RWPE1 (cell line): ENCODE results near the gene SMC6.

Experiments used
- CTCF ChIA-PET: fragments of 350-600 bp; sonication (Branson Sonifier 250); formaldehyde crosslinking; extraction: SDS; loops from one replicate; lab custom pipeline; 2021; lab: Yijun Ruan, JAX
- POLR2A ChIA-PET: fragments of 400-600 bp; formaldehyde crosslinking; extraction: SDS; loops from one replicate; lab custom pipeline; 2020; ENCODE audit warnings: antibody characterized with exemption; ENCODE audit not compliant: low non-redundant PET; lab: Yijun Ruan, JAX
- DNase-seq: peaks from one replicate; pipeline ENCODE4 v3.0.0; 2012; ENCODE audit warnings: low spot score
- H3K27ac ChIP-seq: fragments of 450-650 bp; 2 replicates; pipeline ENCODE4 v1.5.1; 2017
- TF ChIP-seq, protein P1 (sequence below): fragments of 450-650 bp; conservative IDR thresholded peaks from 2 replicates; pipeline ENCODE4 v1.5.1; 2017; ENCODE audit warnings: low read depth, mild to moderate bottlenecking

Gene SMC6

DNA sequence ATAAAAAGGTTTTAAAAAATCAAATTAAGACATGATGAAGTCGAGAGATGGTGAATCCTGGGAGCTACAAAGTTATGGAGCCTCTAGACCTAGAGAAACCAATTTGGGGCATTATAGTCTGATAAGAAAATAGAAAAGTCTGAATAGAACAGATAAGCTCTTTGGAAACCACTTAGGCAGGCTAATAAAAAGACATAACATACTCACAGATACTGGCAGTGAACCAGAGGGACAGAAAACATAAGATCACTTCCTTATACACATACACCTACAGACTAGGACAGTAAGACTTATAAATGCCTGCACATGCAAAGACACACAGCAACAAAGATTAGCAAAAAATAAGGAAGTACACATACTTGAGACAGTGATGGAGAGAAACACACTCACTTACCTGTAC, 20.0 kb downstream of the SMC6 start:
- DNase-seq, result no peak
- CTCF ChIA-PET, result interaction anchor here (0.5 to 0.6 kb wide), 2 partner anchors 23 to 843 kb away, joined by 3 read pairs; no protein-coding TSS in a partner anchor
- POLR2A ChIA-PET, result no interaction called here
- TF ChIP-seq, protein P1, sequence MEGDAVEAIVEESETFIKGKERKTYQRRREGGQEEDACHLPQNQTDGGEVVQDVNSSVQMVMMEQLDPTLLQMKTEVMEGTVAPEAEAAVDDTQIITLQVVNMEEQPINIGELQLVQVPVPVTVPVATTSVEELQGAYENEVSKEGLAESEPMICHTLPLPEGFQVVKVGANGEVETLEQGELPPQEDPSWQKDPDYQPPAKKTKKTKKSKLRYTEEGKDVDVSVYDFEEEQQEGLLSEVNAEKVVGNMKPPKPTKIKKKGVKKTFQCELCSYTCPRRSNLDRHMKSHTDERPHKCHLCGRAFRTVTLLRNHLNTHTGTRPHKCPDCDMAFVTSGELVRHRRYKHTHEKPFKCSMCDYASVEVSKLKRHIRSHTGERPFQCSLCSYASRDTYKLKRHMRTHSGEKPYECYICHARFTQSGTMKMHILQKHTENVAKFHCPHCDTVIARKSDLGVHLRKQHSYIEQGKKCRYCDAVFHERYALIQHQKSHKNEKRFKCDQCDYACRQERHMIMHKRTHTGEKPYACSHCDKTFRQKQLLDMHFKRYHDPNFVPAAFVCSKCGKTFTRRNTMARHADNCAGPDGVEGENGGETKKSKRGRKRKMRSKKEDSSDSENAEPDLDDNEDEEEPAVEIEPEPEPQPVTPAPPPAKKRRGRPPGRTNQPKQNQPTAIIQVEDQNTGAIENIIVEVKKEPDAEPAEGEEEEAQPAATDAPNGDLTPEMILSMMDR, result no peak
- H3K27ac ChIP-seq, result no peak overlapping the region

DNA sequence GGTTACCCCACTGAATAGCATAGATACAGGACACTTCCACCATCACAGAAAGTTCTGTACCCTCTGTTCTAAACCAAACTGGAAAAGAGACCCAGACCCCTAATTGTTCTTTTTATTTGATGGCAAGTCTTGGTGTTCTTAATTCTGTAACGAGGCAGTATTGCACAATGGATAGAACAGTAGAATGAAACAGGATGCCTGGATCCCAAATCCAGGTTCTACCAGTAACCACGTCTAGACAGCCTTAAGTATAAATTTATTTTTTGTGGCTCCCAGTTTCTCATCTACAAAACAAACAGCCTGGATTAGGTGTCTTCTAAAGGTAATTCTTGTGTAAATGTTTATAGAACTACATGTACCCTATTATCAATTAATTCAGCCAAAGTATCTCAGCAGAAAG, 23.7 kb downstream of the SMC6 start:
- CTCF ChIA-PET, result interaction anchor here (0.7 to 1.0 kb wide), 2 partner anchors 10 to 16 kb away, joined by 3 to 4 read pairs; no protein-coding TSS in a partner anchor
- no peak for DNase-seq
- POLR2A ChIA-PET, result no interaction called here
- no peak overlapping the region for H3K27ac ChIP-seq
- TF ChIP-seq, protein P1, result no peak

DNA sequence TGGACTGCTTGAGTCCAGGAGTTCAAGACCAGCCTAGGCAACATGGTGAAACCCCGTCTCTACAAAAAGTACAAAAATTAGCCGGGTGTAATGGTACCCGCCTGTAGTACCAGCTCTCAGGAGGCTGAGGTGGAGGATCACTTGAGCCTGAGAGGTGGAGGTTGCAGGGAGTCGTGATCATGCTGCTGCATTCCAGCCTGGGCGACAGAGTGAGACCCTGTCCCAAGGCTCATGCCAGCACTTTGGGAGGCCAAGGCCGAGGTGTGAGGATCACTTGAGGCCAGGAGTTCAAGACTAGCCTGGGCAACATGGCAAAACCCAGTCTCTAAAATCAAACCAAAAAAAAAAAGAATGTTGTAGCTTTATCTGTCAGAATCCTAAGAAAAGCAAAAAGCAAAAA, 25.4 kb downstream of the SMC6 start:
- TF ChIP-seq, protein P1, result no peak
- no peak for DNase-seq
- ChIA-PET POLR2A (no interaction called here), CTCF (interaction anchor here (0.6 to 0.9 kb wide), 3 partner anchors 15 to 32 kb away, joined by 4 to 6 read pairs (median 5); no protein-coding TSS in a partner anchor)
- H3K27ac ChIP-seq, result no peak overlapping the region

DNA sequence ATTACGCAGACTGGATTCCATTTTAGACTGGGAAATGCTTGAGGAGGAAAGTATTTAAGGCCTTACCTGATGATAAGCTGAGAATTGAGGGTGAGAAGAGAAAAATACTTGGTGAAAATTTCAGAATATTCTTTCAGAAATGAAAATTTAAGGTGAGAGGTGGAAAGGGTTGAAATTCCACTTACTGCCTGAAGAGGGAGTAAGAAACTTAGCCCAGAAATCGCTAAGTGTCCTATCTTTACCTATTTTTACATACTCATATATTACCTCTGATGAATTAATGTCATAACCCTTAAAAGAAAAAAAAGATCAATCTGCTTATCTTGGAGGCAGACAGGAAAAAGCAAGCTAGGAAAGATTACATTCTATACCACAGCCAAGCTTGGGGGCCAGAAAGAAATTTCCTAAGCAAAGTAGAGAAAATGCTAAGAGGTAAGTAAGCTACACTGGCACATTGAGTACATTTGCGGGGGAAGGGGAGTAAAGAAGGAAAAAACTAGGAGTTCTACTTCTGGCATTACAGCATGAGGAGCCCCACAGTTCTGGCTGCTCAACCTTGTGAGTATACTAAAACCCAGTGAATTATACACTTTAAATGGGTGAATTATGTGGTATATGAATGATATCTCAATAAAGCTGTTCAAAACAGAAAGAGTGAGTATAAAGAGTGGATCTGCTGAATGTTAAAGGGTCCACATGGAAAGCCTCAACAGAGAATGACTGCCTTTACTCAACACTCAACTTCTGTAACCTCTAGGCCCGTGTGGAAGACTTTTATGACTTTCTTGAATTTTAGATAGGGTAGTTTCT, 33.8 kb downstream of the SMC6 start:
- no peak overlapping the region for H3K27ac ChIP-seq
- DNase-seq, result peak; percentile 22
- ChIA-PET POLR2A (no interaction called here), CTCF (interaction anchor here (0.6 to 1.5 kb wide), 12 partner anchors 9 to 1755 kb away, joined by 3 to 6 read pairs (median 4); no protein-coding TSS in a partner anchor)
- TF ChIP-seq, protein P1, result peak; percentile 81

DNA sequence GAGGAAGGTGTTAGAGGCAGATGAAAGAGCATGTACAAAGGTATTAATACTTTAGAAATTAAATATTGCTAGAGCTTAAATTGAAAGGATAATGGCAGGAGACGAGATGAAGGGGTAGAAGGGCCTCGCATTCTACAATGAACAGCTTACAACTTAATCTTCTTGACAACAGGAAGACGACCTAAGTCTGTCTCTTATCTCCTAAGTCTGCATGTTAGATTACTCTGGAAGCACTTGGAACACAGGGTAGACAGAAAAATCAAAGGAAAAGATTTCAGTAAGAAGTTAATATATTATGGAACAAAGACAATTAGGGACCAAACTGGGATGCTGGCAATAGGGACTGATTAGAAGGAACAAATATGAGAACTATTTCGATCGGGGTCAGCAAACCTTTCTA, 34.9 kb downstream of the SMC6 start:
- POLR2A ChIA-PET, result no interaction called here
- TF ChIP-seq, protein P1, result no peak
- H3K27ac ChIP-seq, result no peak overlapping the region
- no peak for DNase-seq
- CTCF ChIA-PET, result interaction anchor here (0.5 to 1.0 kb wide), 2 partner anchors 13 to 93 kb away, joined by 4 to 6 read pairs; no protein-coding TSS in a partner anchor

DNA sequence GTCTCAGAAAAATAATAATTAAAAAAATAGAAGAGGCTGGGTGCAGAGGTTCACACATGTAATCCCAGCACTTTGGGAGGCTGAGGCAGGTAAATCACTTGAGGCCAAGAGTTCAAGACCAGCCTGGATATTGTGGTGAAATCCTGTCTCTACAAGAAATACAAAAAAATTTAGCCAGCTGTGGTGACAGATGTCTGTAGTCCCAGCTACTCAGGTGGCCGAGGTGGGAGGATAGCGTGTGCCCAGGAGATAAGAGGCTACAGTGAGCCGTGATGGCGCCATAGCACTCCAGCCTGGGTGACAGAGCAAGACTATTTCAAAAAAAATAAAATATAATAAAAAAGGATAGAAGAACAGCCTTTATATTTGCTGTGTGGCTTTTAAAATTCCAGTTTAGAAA, 35.9 kb downstream of the SMC6 start:
- no peak for DNase-seq
- TF ChIP-seq, protein P1, result no peak
- H3K27ac ChIP-seq, result no peak overlapping the region
- CTCF ChIA-PET, result no interaction called here
- POLR2A ChIA-PET, result no interaction called here
